Thyroid gland (tissue), 4 donors: ENCODE measurements around the gene SLC5A1.
"Not testable (repeated sequence)": the region's sequence is repeated elsewhere in the genome, so short reads cannot be mapped to it uniquely, and the experiment has no call there.

Experiments
- CTCF ChIP-seq, 6 experiments: fragments of 200-600 bp in 3 of 6; fragments of 450-650 bp in 3 of 6; sonication (generic) in 3 of 6; IDR thresholded peaks; one replicate each; pipeline ENCODE4 v1.5.1; 2016 to 2019; ENCODE audit warnings: antibody characterized with exemption in 6 of 6, mild to moderate bottlenecking in 2 of 6, inconsistent platforms in 1 of 6, moderate library complexity in 1 of 6
- POLR2A ChIP-seq, 2 donors: fragments of 450-650 bp; IDR thresholded peaks; one replicate each; pipeline ENCODE4 v1.6.1; 2017; ENCODE audit warnings: antibody characterized with exemption in 2 of 2, mild to moderate bottlenecking in 2 of 2, moderate library complexity in 1 of 2

DNA sequence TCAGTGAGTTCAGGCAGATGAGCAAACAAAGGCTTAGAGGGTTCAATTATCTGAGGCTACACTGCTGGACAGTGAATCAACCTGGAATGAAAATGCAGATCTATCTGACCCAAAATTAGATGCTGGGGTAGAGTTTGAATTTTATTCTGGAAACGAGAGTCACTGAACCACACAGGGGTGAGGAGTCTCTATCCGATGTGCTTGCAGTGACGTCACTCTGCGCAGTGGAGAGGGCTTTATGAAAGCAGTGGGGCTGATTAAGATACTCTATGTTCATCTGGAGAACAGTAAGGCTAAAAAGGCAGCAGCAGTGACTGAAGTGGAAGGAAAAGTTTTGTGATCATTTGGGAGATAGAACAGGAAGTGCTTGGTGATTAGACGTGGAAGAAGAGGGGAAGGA is 117.3 kb downstream of the SLC5A1 start:
- TF ChIP-seq CTCF, POLR2A (IDR thresholded peaks at IDR 0.05): not testable (repeated sequence)
